H1 (cell line): ENCODE data around the gene NFIA. TPM values are rescaled to one million over a fixed set of nuclear protein-coding genes. Genes with fewer than 3 reads are reported as not detected.

ENCODE experiments used
- CTCF ChIA-PET: fragments of 300-600 bp; sonication (Branson Sonifier 250); formaldehyde crosslinking; loops from one replicate; lab custom pipeline; 2021; ENCODE audit not compliant: partially characterized antibody; lab: Charles Lee
- POLR2A ChIA-PET: fragments of 300-600 bp; sonication (Branson Sonifier 250); formaldehyde crosslinking; loops from one replicate; lab custom pipeline; 2021; ENCODE audit warnings: inconsistent platforms; ENCODE audit not compliant: partially characterized antibody; lab: Charles Lee
- DNase-seq, 2 experiments: peaks; one replicate each; pipeline versions ENCODE4 v3.0.0 to v3.0.0-alpha.2; 2010 to 2022; ENCODE audit warnings: low spot score in 2 of 2, low read depth in 1 of 2, mixed read lengths in 1 of 2
- FAIRE-seq: peaks from 2 replicates; lab custom pipeline; 2011; peaks lifted over from hg19 to GRCh38; lab: Jason Lieb, UNC
- H2AFZ ChIP-seq: 2 replicates; pipeline ENCODE4 v1.8.1; 2012; ENCODE audit warnings: low read length, inconsistent platforms
- H2AK5ac ChIP-seq: 2 replicates; pipeline ENCODE4 v1.6.1; 2013; ENCODE audit warnings: low read depth, low read length
- H2BK120ac ChIP-seq: replicated peaks from 2 replicates; pipeline ENCODE3; 2013; ENCODE audit warnings: low read depth, low read length, inconsistent platforms
- H2BK12ac ChIP-seq: 2 replicates; pipeline ENCODE4 v1.6.1; 2013; ENCODE audit warnings: low read depth, low read length
- H2BK15ac ChIP-seq: 2 replicates; pipeline ENCODE4 v1.6.1; 2013; ENCODE audit warnings: low read length
- H2BK20ac ChIP-seq: 2 replicates; pipeline ENCODE4 v1.6.1; 2013; ENCODE audit warnings: low read length
- H2BK5ac ChIP-seq: 2 replicates; pipeline ENCODE4 v1.6.1; 2013; ENCODE audit warnings: low read depth, low read length
- H3K14ac ChIP-seq: 2 replicates; pipeline ENCODE4 v1.6.1; 2013; ENCODE audit warnings: inconsistent platforms; ENCODE audit not compliant: insufficient read length
- H3K18ac ChIP-seq: 2 replicates; pipeline ENCODE4 v1.6.1; 2013; ENCODE audit warnings: low read length; ENCODE audit errors: extremely low read depth
- H3K23ac ChIP-seq: 2 replicates; pipeline ENCODE4 v1.6.1; 2013; ENCODE audit warnings: inconsistent platforms; ENCODE audit not compliant: insufficient read length
- H3K23me2 ChIP-seq: 2 replicates; pipeline ENCODE4 v1.6.1; 2013; ENCODE audit warnings: low read depth, low read length
- H3K27ac ChIP-seq: 2 replicates; pipeline ENCODE4 v1.6.1; 2011; ENCODE audit warnings: low read depth, low read length, inconsistent platforms
- H3K27me3 ChIP-seq, 4 experiments: replicated peaks in 1 of 4; 1 replicate in 1 of 4; 2 replicates in 3 of 4; pipeline versions ENCODE4 v1.6.1 to v1.8.1; 2011 to 2013; ENCODE audit warnings: low read length in 3 of 4, mild to moderate bottlenecking in 3 of 4, inconsistent platforms in 2 of 4, mixed read lengths in 2 of 4, moderate library complexity in 1 of 4; ENCODE audit not compliant: control insufficient read depth in 3 of 4, insufficient read depth in 3 of 4; ENCODE audit errors: extremely low read depth in 1 of 4
- H3K36me3 ChIP-seq, 4 experiments: 2 replicates each; pipeline versions ENCODE4 v1.6.1 to v1.8.1; 2011 to 2013; ENCODE audit warnings: mild to moderate bottlenecking in 4 of 4, low read length in 3 of 4, moderate library complexity in 2 of 4, control low read depth in 1 of 4, inconsistent platforms in 1 of 4; ENCODE audit not compliant: insufficient read depth in 4 of 4, control insufficient read depth in 2 of 4
- H3K4ac ChIP-seq: replicated peaks from 2 replicates; pipeline ENCODE3; 2013; ENCODE audit warnings: low read length, low read depth, mixed read lengths, inconsistent platforms; ENCODE audit not compliant: insufficient read length
- H3K4me1 ChIP-seq, 4 experiments: replicated peaks in 1 of 4; 1 replicate in 1 of 4; 2 replicates in 3 of 4; pipeline versions ENCODE4 v1.6.1 to v1.8.1; 2011 to 2013; ENCODE audit warnings: low read length in 3 of 4, inconsistent platforms in 2 of 4, mixed read lengths in 1 of 4; ENCODE audit not compliant: insufficient read depth in 4 of 4, control insufficient read depth in 3 of 4
- H3K4me2 ChIP-seq, 2 experiments: 2 replicates each; pipeline versions ENCODE4 v1.6.1 to v1.8.1; 2011 to 2013; ENCODE audit warnings: low read depth in 2 of 2, low read length in 2 of 2, control low read depth in 1 of 2, inconsistent platforms in 1 of 2, mild to moderate bottlenecking in 1 of 2; ENCODE audit not compliant: insufficient read depth in 1 of 2
- H3K4me3 ChIP-seq, 4 experiments: fragments of 200-600, 300-600 bp in 1 of 4; sonication (generic), shearing (Covaris generic), sonication (Bioruptor Twin) in 1 of 4; 2 replicates each; pipeline versions ENCODE4 v1.5.1 to v1.8.1; 2011 to 2016; ENCODE audit warnings: low read length in 4 of 4, low read depth in 3 of 4, control low read depth in 2 of 4, inconsistent platforms in 2 of 4, mild to moderate bottlenecking in 2 of 4, mixed read lengths in 1 of 4, moderate library complexity in 1 of 4; ENCODE audit not compliant: insufficient read depth in 2 of 4; ENCODE audit errors: extremely low read depth in 1 of 4
- H3K56ac ChIP-seq: replicated peaks from 2 replicates; pipeline ENCODE3; 2013; ENCODE audit warnings: low read depth, mild to moderate bottlenecking, mixed read lengths, low read length, inconsistent platforms; ENCODE audit not compliant: insufficient read length
- H3K79me1 ChIP-seq: 2 replicates; pipeline ENCODE4 v1.6.1; 2013; ENCODE audit warnings: low read depth, low read length, control low read depth
- H3K79me2 ChIP-seq, 2 experiments: 2 replicates each; pipeline versions ENCODE4 v1.6.1 to v1.8.1; 2012 to 2013; ENCODE audit warnings: low read length in 2 of 2, mild to moderate bottlenecking in 2 of 2, inconsistent platforms in 1 of 2; ENCODE audit not compliant: insufficient read depth in 2 of 2, control insufficient read depth in 1 of 2
- H3K9ac ChIP-seq, 4 experiments: replicated peaks in 1 of 4; 1 replicate in 1 of 4; 2 replicates in 3 of 4; pipeline versions ENCODE4 v1.6.1 to v1.8.1; 2011 to 2013; ENCODE audit warnings: low read depth in 3 of 4, low read length in 3 of 4, control low read depth in 2 of 4, mild to moderate bottlenecking in 2 of 4, moderate library complexity in 2 of 4, inconsistent platforms in 1 of 4; ENCODE audit errors: extremely low read depth in 1 of 4
- H3K9me3 ChIP-seq, 2 experiments: 2 replicates each; pipeline versions ENCODE4 v1.6.1 to v1.8.1; 2012 to 2013; ENCODE audit warnings: mild to moderate bottlenecking in 2 of 2, moderate library complexity in 2 of 2, control low read depth in 1 of 2, inconsistent platforms in 1 of 2, low read depth in 1 of 2, low read length in 1 of 2, mixed read lengths in 1 of 2; ENCODE audit not compliant: insufficient read depth in 2 of 2
- H4K20me1 ChIP-seq, 2 experiments: replicated peaks in 1 of 2; 2 replicates each; pipeline versions ENCODE3 to v1.8.1; 2011 to 2013; ENCODE audit warnings: inconsistent platforms in 2 of 2, low read length in 2 of 2, mild to moderate bottlenecking in 1 of 2; ENCODE audit not compliant: insufficient read depth in 2 of 2, control insufficient read depth in 1 of 2
- H4K5ac ChIP-seq: 2 replicates; pipeline ENCODE4 v1.6.1; 2013; ENCODE audit warnings: low read length, low read depth, mixed read lengths, inconsistent platforms; ENCODE audit not compliant: insufficient read length
- H4K8ac ChIP-seq: 2 replicates; pipeline ENCODE4 v1.8.0; 2013; ENCODE audit warnings: mild to moderate bottlenecking, moderate library complexity, low read length, inconsistent platforms; ENCODE audit not compliant: insufficient read depth; ENCODE audit errors: extremely low read depth
- H4K91ac ChIP-seq: replicated peaks from 2 replicates; pipeline ENCODE3; 2013; ENCODE audit warnings: low read length, mixed read lengths, inconsistent platforms; ENCODE audit not compliant: insufficient read length
- CHD1 ChIP-seq: IDR thresholded peaks from 2 replicates; pipeline ENCODE4 v1.6.1; 2012; ENCODE audit warnings: low read depth, low read length, improper control_type of control experiment
- JUND ChIP-seq: IDR thresholded peaks from 2 replicates; pipeline ENCODE4 v1.6.1; 2011; ENCODE audit warnings: mild to moderate bottlenecking, improper control_type of control experiment, low read length
- POLR2A ChIP-seq, 2 experiments: IDR thresholded peaks; 1 replicate in 1 of 2; 2 replicates in 1 of 2; pipeline ENCODE4 v1.6.1; 2011; ENCODE audit warnings: low read depth in 2 of 2, low read length in 2 of 2, mild to moderate bottlenecking in 2 of 2; ENCODE audit errors: control extremely low read depth in 1 of 2
- RAD21 ChIP-seq, 2 experiments: IDR thresholded peaks in 1 of 2; conservative IDR thresholded peaks in 1 of 2; 2 replicates each; pipeline ENCODE4 v1.6.1; 2011; ENCODE audit warnings: low read depth in 2 of 2, low read length in 2 of 2, improper control_type of control experiment in 1 of 2, inconsistent platforms in 1 of 2, mild to moderate bottlenecking in 1 of 2, moderate library complexity in 1 of 2
- SIRT6 ChIP-seq: IDR thresholded peaks from one replicate; pipeline ENCODE4 v1.7.1; 2012; ENCODE audit warnings: low read length, inconsistent platforms
- SIX5 ChIP-seq: IDR thresholded peaks from 2 replicates; pipeline ENCODE4 v1.6.1; 2011; ENCODE audit warnings: mild to moderate bottlenecking, low read depth, low read length
- SP4 ChIP-seq: IDR thresholded peaks from 2 replicates; pipeline ENCODE4 v1.6.1; 2012; ENCODE audit warnings: low read length, inconsistent platforms
- polyA plus RNA-seq, 7 experiments: library from polyadenylated mRNA; depleted of rRNA in 3 of 7; stranded (reverse) in 5 of 7; unstranded in 2 of 7; fragments of >200 nt in 5 of 7; fragments of 200-250 nt in 2 of 7; gene quantifications; 1 replicate in 5 of 7; 2 replicates in 1 of 7; 4 replicates in 1 of 7; pipeline versions ENCODE4 v1.2.1 to v1.2.3, GENCODE V29; 2011 to 2013; ENCODE audit warnings: missing spikeins in 2 of 7, mixed read lengths in 2 of 7
- total RNA-seq: library from RNA; stranded (reverse); fragmentation: NEBNext Ultra II Directional; extraction: Animal tissue kit (Norgen Biotek cat#: 25700); gene quantifications from 2 replicates; pipeline ENCODE4 v1.2.1, GENCODE V29; 2021
- TF ChIP-seq, protein P1 (sequence below): IDR thresholded peaks from 2 replicates; pipeline ENCODE4 v1.6.1; 2012; ENCODE audit warnings: low read length, inconsistent platforms

NFIA gene
- total and polyA plus RNA-seq, 2 of the 8 experiments (the other 6 are each of a cell fraction or from before 2014, with no cell fraction given): 1.8 to 2.3 TPM

DNA sequence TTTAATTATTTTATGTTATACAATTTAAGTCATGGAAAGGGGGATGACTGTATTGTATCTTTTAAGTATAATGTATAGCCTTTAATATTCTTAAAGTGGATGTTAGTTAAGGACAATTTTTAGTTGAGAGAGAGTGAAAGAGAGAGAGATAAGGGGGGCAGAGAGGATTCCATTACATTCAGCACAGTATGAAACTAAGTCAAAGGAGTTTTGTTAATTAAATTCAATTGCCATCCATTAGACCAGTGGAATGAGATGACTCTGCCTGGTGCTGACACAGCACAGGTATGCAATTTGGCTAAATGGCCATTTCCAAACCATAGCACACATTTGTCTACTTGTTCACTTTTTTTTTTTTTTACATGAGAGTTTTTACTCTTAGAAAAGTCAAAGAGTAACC lies 27.5 kb downstream of the NFIA start:
- no peak overlapping the region for H2BK120ac ChIP-seq
- H3K27me3 ChIP-seq: no peaks in the 10 kb centered on the region
- no peaks in the 10 kb centered on the region for H3K9me3 ChIP-seq
- H2BK12ac ChIP-seq: no peak overlapping the region
- H3K79me2 ChIP-seq: no peaks in the 10 kb centered on the region
- no peak overlapping the region for H3K9ac ChIP-seq
- no peak overlapping the region for H3K4me2 ChIP-seq
- ChIA-PET CTCF (no interaction called here), POLR2A (no interaction called here)
- no peak overlapping the region for H2BK15ac ChIP-seq
- no peak overlapping the region for H3K4ac ChIP-seq
- TF ChIP-seq POLR2A (IDR thresholded peaks at IDR 0.05; ENCODE audit: control extremely low read depth in 1 of 2, low read depth in 2 of 2, low read length in 2 of 2): no peak
- TF ChIP-seq CHD1: no peak
- no peak for TF ChIP-seq SP4
- no peak for TF ChIP-seq RAD21 (IDR thresholded peaks at IDR 0.05 in 1 of 2, conservative IDR thresholded peaks at IDR 0.05 in 1 of 2; ENCODE audit: low read depth in 2 of 2, low read length in 2 of 2)
- TF ChIP-seq JUND: no peak
- no peak for TF ChIP-seq SIX5
- TF ChIP-seq, protein P1, sequence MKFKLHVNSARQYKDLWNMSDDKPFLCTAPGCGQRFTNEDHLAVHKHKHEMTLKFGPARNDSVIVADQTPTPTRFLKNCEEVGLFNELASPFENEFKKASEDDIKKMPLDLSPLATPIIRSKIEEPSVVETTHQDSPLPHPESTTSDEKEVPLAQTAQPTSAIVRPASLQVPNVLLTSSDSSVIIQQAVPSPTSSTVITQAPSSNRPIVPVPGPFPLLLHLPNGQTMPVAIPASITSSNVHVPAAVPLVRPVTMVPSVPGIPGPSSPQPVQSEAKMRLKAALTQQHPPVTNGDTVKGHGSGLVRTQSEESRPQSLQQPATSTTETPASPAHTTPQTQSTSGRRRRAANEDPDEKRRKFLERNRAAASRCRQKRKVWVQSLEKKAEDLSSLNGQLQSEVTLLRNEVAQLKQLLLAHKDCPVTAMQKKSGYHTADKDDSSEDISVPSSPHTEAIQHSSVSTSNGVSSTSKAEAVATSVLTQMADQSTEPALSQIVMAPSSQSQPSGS: no peak
- no peak for TF ChIP-seq SIRT6
- no peak overlapping the region for H4K91ac ChIP-seq
- no peak overlapping the region for H3K56ac ChIP-seq
- H2BK20ac ChIP-seq: no peak overlapping the region
- H3K4me1 ChIP-seq: peaks cover 0 to 7% (median 0%) of the 10 kb centered on the region in 4 experiments; a peak in 1 of 7 replicates
- H2AK5ac ChIP-seq: no peak overlapping the region
- no peak overlapping the region for H4K8ac ChIP-seq
- no peak overlapping the region for H3K14ac ChIP-seq
- FAIRE-seq (no peak), DNase-seq (no peak)
- no peak overlapping the region for H4K5ac ChIP-seq
- no peaks in the 10 kb centered on the region for H3K23me2 ChIP-seq
- H3K79me1 ChIP-seq: no peaks in the 10 kb centered on the region
- no peak overlapping the region for H2BK5ac ChIP-seq
- H3K27ac ChIP-seq: no peak overlapping the region
- H3K36me3 ChIP-seq: no peaks in the 10 kb centered on the region; a peak in 1 of 8 replicates
- H3K4me3 ChIP-seq: no peak overlapping the region
- no peak overlapping the region for H3K23ac ChIP-seq
- no peaks in the 10 kb centered on the region for H4K20me1 ChIP-seq
- no peak overlapping the region for H2AFZ ChIP-seq
- H3K18ac ChIP-seq: no peak overlapping the region
